ENCODE measurements around the gene ZDHHC14.

ZDHHC14 gene

GRCh38 chr6:157428427-157429202 is 47.6 kb downstream of the ZDHHC14 start:
- Histone ChIP-seq H3K27ac (replicated peaks) (no peak overlapping the region), H3K27me3 (ENCODE audit: insufficient read depth, poor library complexity, severe bottlenecking) (no peaks in the 10 kb centered on the region), H3K4me3 (replicated peaks; ENCODE audit: insufficient read depth, low read length) (no peak overlapping the region)
- no peak for DNase-seq (ENCODE audit: low read depth in 1 of 2, low spot score in 1 of 2)
- TF ChIP-seq REST (IDR thresholded peaks at IDR 0.05; ENCODE audit: insufficient replicate concordance, low read depth) (no peak), GABPA (IDR thresholded peaks at IDR 0.05; ENCODE audit: low read depth) (no peak), SPI1 (IDR thresholded peaks at IDR 0.05; ENCODE audit: borderline replicate concordance, low read depth) (no peak), CTCF (IDR thresholded peaks at IDR 0.05; ENCODE audit: insufficient read depth, low read length) (no peak), POLR2AphosphoS5 (IDR thresholded peaks at IDR 0.05; ENCODE audit: low read depth) (no peak)

- Histone ChIP-seq H3K27ac (replicated peaks) (no peak overlapping the region), H3K27me3 (ENCODE audit: insufficient read depth, poor library complexity, severe bottlenecking) (no peaks in the 10 kb centered on the region), H3K4me3 (replicated peaks; ENCODE audit: insufficient read depth, low read length) (no peak overlapping the region)
- TF ChIP-seq CTCF (IDR thresholded peaks at IDR 0.05; ENCODE audit: insufficient read depth, low read length) (no peak), SPI1 (IDR thresholded peaks at IDR 0.05; ENCODE audit: borderline replicate concordance, low read depth) (no peak), POLR2AphosphoS5 (IDR thresholded peaks at IDR 0.05; ENCODE audit: low read depth) (no peak), REST (IDR thresholded peaks at IDR 0.05; ENCODE audit: insufficient replicate concordance, low read depth) (no peak), GABPA (IDR thresholded peaks at IDR 0.05; ENCODE audit: low read depth) (no peak)
- no peak for DNase-seq (ENCODE audit: low read depth in 1 of 2, low spot score in 1 of 2)
Measured at GRCh38 chr6:157429248-157429647, 48.3 kb downstream of the ZDHHC14 start.

GRCh38 chr6:157430834-157431233 is 49.8 kb downstream of the ZDHHC14 start:
- Histone ChIP-seq H3K4me3 (replicated peaks; ENCODE audit: insufficient read depth, low read length) (no peak overlapping the region), H3K27me3 (ENCODE audit: insufficient read depth, poor library complexity, severe bottlenecking) (no peaks in the 10 kb centered on the region), H3K27ac (replicated peaks) (no peak overlapping the region)
- TF ChIP-seq CTCF (IDR thresholded peaks at IDR 0.05; ENCODE audit: insufficient read depth, low read length), result no peak
- no peak for TF ChIP-seq GABPA (IDR thresholded peaks at IDR 0.05; ENCODE audit: low read depth)
- no peak for TF ChIP-seq POLR2AphosphoS5 (IDR thresholded peaks at IDR 0.05; ENCODE audit: low read depth)
- TF ChIP-seq SPI1 (IDR thresholded peaks at IDR 0.05; ENCODE audit: borderline replicate concordance, low read depth), result no peak
- TF ChIP-seq REST (IDR thresholded peaks at IDR 0.05; ENCODE audit: insufficient replicate concordance, low read depth), result no peak
- DNase-seq (ENCODE audit: low read depth in 1 of 2, low spot score in 1 of 2), result no peak
